Measurements from ENCODE around the gene FLT3LG. TPM values are rescaled to one million over a fixed set of nuclear protein-coding genes. Genes with fewer than 3 reads are reported as not detected.
A peak's percentile ranks its signal among the peaks of the same experiment; 100 is the strongest.
"Not testable (repeated sequence)": the region's sequence is repeated elsewhere in the genome, so short reads cannot be mapped to it uniquely, and the experiment has no call there.

Gene FLT3LG
- total RNA-seq, 2 experiments from 2014 or later, result 61.0 to 63.5 TPM

- Mint-ChIP-seq H3K4me3 (no peak overlapping the region), H3K9me3 (no peaks in the 10 kb centered on the region), H3K27ac (no peak overlapping the region), H3K4me1 (peaks cover 18% of the 10 kb centered on the region), H3K27me3 (peaks cover 100% of the 10 kb centered on the region), H3K36me3 (peaks cover 2% of the 10 kb centered on the region)
- no peak for DNase-seq
Observed at GRCh38 chr19:49435670-49436069, 38.3 kb upstream of the FLT3LG start.

DNA sequence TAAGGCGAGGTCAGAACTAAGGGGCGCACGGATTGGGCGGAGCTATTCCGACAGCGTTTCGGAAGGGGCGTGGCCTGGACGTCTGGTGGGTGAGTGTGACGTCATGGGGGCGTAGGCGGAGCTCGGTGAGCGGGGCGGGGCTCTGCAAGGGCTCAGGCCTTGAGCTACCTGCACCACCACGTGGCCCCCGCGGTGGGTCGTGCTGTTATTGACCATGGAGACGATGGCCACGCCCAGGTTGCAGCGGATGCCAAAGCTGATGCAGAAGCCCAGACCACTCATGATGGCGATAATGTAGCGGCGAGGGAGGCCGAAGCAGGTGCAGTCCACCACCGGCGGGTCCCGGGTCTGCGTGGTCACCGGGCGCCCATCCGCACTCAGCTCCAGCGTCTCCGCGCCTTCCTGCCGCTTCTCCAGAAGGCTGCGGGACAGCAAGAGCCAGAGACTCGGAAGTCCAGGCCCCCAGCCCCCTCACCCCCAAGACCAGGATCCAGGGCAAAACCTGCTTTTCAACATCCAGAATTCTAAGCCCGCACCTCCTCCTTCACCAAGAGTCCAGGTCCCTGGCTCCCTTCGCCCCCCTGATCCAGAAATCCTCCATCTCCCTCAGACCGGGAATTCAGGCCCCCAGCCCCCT is 37.5 kb upstream of the FLT3LG start:
- Mint-ChIP-seq H3K36me3 (peaks cover 2% of the 10 kb centered on the region), H3K4me3 (no peak overlapping the region), H3K9me3 (no peaks in the 10 kb centered on the region), H3K27me3 (peaks cover 99% of the 10 kb centered on the region), H3K27ac (no peak overlapping the region), H3K4me1 (peaks cover 22% of the 10 kb centered on the region)
- peak; percentile 76 for DNase-seq

DNA sequence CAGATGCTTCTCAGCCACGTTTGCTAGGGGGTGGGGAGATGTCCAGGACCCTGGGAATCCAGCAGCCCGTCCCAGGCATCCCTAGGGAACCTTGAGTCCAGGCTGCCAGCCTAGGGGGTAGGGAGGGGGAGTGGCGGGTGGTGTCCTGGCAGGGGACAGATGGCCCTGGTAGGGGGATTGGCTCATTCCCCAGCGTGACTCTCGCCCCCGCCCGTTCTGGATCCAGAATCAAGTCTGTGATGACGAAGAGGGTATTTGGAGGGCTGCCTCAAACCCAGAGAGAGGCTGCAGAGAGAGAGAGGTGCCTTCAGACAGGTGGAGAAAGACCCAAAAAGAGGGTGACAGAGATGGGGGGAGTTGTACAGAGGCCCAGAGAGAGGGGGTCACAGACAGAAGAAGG is 36.8 kb upstream of the FLT3LG start:
- H3K4me3 Mint-ChIP-seq, result no peak overlapping the region
- no peak overlapping the region for H3K27ac Mint-ChIP-seq
- H3K4me1 Mint-ChIP-seq, result peaks cover 27% of the 10 kb centered on the region
- no peak for DNase-seq
- H3K36me3 Mint-ChIP-seq, result peaks cover 2% of the 10 kb centered on the region
- peaks cover 99% of the 10 kb centered on the region for H3K27me3 Mint-ChIP-seq
- no peaks in the 10 kb centered on the region for H3K9me3 Mint-ChIP-seq

DNA sequence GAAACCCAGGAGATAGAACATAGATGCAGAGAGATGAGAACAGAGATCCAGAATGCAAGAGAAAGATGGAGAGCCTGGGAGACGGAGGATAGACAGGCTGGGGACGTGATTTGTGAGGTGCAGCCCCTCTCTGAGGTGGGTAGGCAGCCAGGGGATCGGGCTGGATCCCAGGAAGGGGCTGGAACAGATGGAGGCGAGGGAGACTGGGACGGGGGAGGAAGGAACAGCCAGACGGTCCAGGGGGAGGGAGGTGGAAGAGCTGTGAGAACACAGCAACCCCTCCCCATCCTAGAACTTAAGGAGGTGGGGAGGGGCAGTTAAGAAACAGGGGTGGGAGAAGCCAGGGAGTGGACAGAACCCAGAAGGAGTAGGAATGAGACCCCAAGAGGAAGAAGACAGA is 35.8 kb upstream of the FLT3LG start:
- Mint-ChIP-seq H3K4me1 (peaks cover 28% of the 10 kb centered on the region), H3K36me3 (peaks cover 2% of the 10 kb centered on the region), H3K27ac (no peak overlapping the region), H3K4me3 (no peak overlapping the region), H3K27me3 (peaks cover 98% of the 10 kb centered on the region), H3K9me3 (no peaks in the 10 kb centered on the region)
- no peak for DNase-seq

DNA sequence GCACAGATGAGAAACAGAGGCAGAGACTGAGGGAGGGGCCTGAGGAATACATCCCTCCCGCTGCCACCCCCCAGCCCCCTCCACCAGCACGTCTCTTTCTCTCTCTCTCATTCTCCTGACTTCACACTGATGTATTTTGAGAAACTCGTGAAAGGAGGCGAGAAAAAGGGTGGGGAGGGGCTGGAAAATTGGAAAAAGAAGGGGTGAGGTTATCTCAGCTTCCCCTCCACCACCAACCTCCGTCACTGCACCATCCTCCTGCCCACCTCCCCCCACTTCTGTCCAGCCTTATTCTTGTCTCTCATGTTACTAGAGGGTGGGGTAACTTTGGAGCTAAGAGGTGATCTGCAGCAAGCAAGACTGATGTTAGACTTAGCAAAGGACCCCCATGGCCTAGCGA is 34.2 kb upstream of the FLT3LG start:
- DNase-seq, result no peak
- peaks cover 83% of the 10 kb centered on the region for H3K27me3 Mint-ChIP-seq
- H3K27ac Mint-ChIP-seq, result no peak overlapping the region
- H3K4me1 Mint-ChIP-seq, result peaks cover 27% of the 10 kb centered on the region
- H3K4me3 Mint-ChIP-seq, result no peak overlapping the region
- H3K36me3 Mint-ChIP-seq, result peaks cover 2% of the 10 kb centered on the region
- H3K9me3 Mint-ChIP-seq, result no peaks in the 10 kb centered on the region

GRCh38 chr19:49440439-49441209 is 33.4 kb upstream of the FLT3LG start:
- DNase-seq, result no peak
- Mint-ChIP-seq H3K27me3 (peaks cover 75% of the 10 kb centered on the region), H3K9me3 (no peaks in the 10 kb centered on the region), H3K36me3 (peaks cover 2% of the 10 kb centered on the region), H3K4me1 (peaks cover 32% of the 10 kb centered on the region), H3K27ac (no peak overlapping the region), H3K4me3 (no peak overlapping the region)

- Mint-ChIP-seq H3K4me1 (peaks cover 27% of the 10 kb centered on the region), H3K9me3 (no peaks in the 10 kb centered on the region), H3K27ac (no peak within 1 kb of the TSS), H3K4me3 (peak within 1 kb of the TSS; percentile 79), H3K27me3 (peaks cover 67% of the 10 kb centered on the region), H3K36me3 (peaks cover 5% of the 10 kb centered on the region)
- DNase-seq, result peak; percentile 50
Observed at GRCh38 chr19:49441210-49441959, 32.6 kb upstream of the FLT3LG start, which contains the start of gene SLC17A7. Gene SLC17A7, minus strand, starts transcription at chr19:49441527. Its CDS starts 148 bp downstream, at chr19:49441379.

DNA sequence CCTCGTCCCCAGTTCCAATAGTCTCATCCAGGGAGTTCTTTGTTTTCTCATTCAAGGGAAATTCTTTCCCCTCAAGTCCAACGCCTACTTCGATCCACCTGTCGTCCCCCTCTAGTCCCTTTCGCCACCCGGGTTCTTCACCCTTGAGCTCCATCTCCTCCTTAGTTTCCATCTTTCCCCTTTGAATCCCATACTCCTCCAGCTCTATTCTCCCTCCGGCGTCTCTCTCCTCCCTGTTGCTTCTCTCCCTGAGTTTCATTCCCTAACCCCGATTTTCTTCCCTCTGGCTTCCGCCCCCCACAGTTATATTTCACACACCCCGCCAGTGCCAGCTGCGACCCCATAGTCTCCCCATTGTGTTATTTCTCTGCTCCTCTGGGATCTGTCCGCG is 32.1 kb upstream of the FLT3LG start:
- Mint-ChIP-seq H3K4me1 (peaks cover 23% of the 10 kb centered on the region), H3K9me3 (no peaks in the 10 kb centered on the region), H3K27me3 (peaks cover 61% of the 10 kb centered on the region), H3K4me3 (peak overlapping the region; percentile 79), H3K36me3 (peaks cover 5% of the 10 kb centered on the region), H3K27ac (no peak overlapping the region)
- DNase-seq, result no peak

DNA sequence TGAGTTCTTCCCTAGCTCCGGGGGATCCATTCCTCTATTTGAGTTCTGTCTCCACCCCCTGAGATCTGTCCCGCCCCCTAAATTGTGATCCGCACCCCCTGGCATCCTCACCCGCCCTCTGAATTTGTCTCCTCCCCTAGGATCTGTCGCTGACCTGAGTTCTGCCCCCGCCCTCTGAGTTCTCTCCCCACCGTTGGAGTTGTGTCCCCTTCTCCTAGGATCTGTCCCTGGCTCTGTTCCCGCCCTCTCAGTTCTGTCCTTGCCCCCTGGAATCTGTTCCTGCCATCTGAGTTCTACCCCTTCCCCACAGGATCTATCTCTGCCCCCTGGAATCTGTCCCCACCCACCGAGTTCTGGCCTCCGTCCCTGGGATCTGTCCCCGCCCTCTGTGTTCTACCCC is 31.7 kb upstream of the FLT3LG start:
- Mint-ChIP-seq H3K27me3 (peaks cover 57% of the 10 kb centered on the region), H3K36me3 (peaks cover 5% of the 10 kb centered on the region), H3K4me3 (peak overlapping the region; percentile 79), H3K9me3 (no peaks in the 10 kb centered on the region), H3K27ac (no peak overlapping the region), H3K4me1 (peaks cover 22% of the 10 kb centered on the region)
- DNase-seq, result no peak

DNA sequence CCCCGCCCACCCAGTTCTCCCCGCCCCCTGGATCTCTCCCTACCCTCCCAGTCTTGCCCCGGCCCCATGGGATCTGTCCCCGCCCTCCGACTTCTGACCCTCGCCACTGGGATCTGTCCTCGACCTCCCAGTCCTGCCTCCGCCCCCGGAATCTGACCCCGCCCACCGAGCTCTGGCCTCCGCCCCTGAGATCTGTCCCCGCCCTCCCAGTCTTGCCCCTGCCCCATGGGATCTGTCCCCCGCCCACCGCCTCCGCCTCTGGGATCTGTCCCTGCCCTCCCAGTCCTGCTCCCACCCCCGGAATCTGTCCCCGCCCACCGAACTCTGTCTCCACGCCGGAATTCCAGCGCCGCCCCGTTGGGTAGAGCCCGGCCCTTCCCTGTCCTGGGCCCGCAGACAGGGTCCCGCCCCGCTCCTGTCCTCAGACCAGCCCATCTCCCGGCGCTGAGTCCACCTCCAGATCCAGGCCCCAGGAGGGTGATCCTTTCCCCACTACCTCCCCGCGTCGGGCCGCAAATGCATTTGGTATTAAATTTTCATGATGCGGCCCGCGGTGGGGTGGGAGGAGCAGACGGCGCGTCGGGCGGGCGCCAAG is 31.1 kb upstream of the FLT3LG start:
- H3K4me3 Mint-ChIP-seq, result peak overlapping the region; percentile 79
- peaks cover 5% of the 10 kb centered on the region for H3K36me3 Mint-ChIP-seq
- H3K9me3 Mint-ChIP-seq, result no peaks in the 10 kb centered on the region
- peaks cover 52% of the 10 kb centered on the region for H3K27me3 Mint-ChIP-seq
- no peak overlapping the region for H3K27ac Mint-ChIP-seq
- DNase-seq, result peak; percentile 59
- peaks cover 22% of the 10 kb centered on the region for H3K4me1 Mint-ChIP-seq

- Mint-ChIP-seq H3K4me1 (peaks cover 27% of the 10 kb centered on the region), H3K27ac (peak overlapping the region; percentile 86), H3K36me3 (peaks cover 9% of the 10 kb centered on the region), H3K4me3 (peak overlapping the region; percentile 79), H3K27me3 (peaks cover 46% of the 10 kb centered on the region), H3K9me3 (no peaks in the 10 kb centered on the region)
- peak; percentile 95 for DNase-seq
Observed at GRCh38 chr19:49443366-49444099, 30.5 kb upstream of the FLT3LG start.

- Mint-ChIP-seq H3K36me3 (peaks cover 12% of the 10 kb centered on the region), H3K27me3 (peaks cover 39% of the 10 kb centered on the region), H3K4me1 (peaks cover 29% of the 10 kb centered on the region), H3K4me3 (peak overlapping the region; percentile 79)
- not testable (repeated sequence) for H3K9me3 Mint-ChIP-seq, H3K27ac Mint-ChIP-seq, DNase-seq
Observed at GRCh38 chr19:49444100-49444700, 29.8 kb upstream of the FLT3LG start.

DNA sequence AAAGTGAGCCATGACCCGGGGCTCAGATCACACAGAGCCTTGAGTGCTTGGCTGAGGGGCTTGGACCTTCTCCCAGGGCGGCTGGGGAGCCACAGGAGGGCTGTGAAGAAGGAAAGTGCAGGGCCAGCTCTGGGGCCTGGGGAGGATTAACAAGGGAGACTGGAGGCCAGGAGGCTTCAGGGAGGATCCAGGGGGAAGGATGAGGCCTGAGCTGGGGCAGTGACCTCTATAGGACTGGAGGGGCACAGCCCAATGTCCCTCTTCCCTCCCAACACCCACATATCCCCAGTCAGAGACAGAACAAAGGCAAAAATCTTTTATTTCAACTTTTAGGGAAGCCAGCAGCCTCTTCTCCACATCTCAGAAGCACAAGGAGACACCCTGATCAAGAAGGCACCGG is 28.0 kb upstream of the FLT3LG start:
- no peak overlapping the region for H3K4me3 Mint-ChIP-seq
- no peak for DNase-seq
- H3K27ac Mint-ChIP-seq, result peak overlapping the region; percentile 69
- H3K27me3 Mint-ChIP-seq, result peaks cover 21% of the 10 kb centered on the region
- H3K9me3 Mint-ChIP-seq, result no peaks in the 10 kb centered on the region
- H3K36me3 Mint-ChIP-seq, result peaks cover 21% of the 10 kb centered on the region
- peaks cover 37% of the 10 kb centered on the region for H3K4me1 Mint-ChIP-seq
